ENCODE measurements around the gene CAPN2. TPM values are rescaled to one million over a fixed set of nuclear protein-coding genes. Genes with fewer than 3 reads are reported as not detected.

Gene CAPN2
- total RNA-seq, 4 donors from 2014 or later: 96.5 to 170 (median 117) TPM

DNA sequence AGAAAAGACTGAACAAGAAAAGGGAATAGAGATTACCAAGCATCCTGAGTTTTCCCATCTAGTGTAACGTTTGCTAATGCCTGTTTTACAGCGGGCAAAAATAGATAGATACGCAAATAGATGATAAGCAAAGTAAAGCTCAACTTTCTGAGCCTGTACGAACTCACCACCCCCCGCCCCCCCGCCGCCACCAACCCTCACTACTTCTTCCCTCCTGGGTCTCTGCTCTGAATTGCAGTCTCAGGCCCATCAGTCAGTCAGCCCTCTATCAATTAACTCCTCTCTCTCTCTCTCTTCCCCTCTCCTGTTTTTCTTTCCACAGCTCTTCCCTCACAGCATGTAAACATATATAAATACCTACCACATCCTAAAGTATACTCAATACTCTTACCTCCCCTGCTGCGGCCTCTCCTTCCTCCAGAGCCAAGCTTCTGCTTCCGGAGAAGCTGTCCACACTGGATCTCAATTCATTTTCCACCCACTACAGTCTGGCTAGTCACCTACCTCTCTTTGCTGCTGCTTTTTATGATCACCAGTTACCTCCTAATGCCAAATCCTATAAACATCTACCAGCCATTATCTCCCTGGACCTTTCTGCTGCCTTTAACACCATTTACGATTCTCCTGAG lies 64.6 kb downstream of the CAPN2 start:
- H3K9me3 ChIP-seq: no peaks in the 10 kb centered on the region
- no peak for DNase-seq
- H3K4me3 ChIP-seq: no peak overlapping the region
- no peaks in the 10 kb centered on the region for H3K36me3 ChIP-seq
- peak overlapping the region in 1 of 2 donors; percentile 3 for H3K27ac ChIP-seq
- no peaks in the 10 kb centered on the region for H3K4me1 ChIP-seq
- TF ChIP-seq POLR2A (IDR thresholded peaks at IDR 0.05): no peak
- TF ChIP-seq, protein P1, sequence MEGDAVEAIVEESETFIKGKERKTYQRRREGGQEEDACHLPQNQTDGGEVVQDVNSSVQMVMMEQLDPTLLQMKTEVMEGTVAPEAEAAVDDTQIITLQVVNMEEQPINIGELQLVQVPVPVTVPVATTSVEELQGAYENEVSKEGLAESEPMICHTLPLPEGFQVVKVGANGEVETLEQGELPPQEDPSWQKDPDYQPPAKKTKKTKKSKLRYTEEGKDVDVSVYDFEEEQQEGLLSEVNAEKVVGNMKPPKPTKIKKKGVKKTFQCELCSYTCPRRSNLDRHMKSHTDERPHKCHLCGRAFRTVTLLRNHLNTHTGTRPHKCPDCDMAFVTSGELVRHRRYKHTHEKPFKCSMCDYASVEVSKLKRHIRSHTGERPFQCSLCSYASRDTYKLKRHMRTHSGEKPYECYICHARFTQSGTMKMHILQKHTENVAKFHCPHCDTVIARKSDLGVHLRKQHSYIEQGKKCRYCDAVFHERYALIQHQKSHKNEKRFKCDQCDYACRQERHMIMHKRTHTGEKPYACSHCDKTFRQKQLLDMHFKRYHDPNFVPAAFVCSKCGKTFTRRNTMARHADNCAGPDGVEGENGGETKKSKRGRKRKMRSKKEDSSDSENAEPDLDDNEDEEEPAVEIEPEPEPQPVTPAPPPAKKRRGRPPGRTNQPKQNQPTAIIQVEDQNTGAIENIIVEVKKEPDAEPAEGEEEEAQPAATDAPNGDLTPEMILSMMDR (IDR thresholded peaks at IDR 0.05): no peak
- intact Hi-C loops (cut with DNase I; ENCODE audit: low total_unique reads): no loop called here
- no peaks in the 10 kb centered on the region for H3K27me3 ChIP-seq

DNA sequence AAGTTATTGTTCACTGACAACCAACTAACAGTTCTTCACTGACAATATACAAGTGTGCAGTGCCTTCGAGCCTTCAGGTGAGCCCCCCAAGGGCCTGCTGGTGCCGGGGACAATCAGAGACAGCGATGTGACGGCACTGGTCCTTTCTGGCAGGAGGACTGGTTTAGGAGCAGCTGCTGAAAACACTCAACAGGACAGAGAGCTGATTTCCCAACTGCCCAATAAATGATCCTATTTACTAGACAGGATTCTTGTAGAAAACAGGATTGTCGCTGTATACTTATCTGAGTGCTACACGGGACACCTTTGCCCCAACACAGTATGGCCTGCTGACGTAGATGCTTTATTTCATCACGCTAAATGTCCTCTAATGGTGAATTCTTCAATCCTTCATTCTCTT lies 68.0 kb downstream of the CAPN2 start:
- no peaks in the 10 kb centered on the region for H3K9me3 ChIP-seq
- no peak for DNase-seq
- no peaks in the 10 kb centered on the region for H3K27me3 ChIP-seq
- TF ChIP-seq, protein P1 (IDR thresholded peaks at IDR 0.05): no peak
- no peak for TF ChIP-seq POLR2A (IDR thresholded peaks at IDR 0.05)
- H3K27ac ChIP-seq: no peak overlapping the region
- H3K4me1 ChIP-seq: no peaks in the 10 kb centered on the region
- H3K36me3 ChIP-seq: no peaks in the 10 kb centered on the region
- intact Hi-C loops (cut with DNase I; ENCODE audit: low total_unique reads): no loop called here
- no peak overlapping the region for H3K4me3 ChIP-seq

DNA sequence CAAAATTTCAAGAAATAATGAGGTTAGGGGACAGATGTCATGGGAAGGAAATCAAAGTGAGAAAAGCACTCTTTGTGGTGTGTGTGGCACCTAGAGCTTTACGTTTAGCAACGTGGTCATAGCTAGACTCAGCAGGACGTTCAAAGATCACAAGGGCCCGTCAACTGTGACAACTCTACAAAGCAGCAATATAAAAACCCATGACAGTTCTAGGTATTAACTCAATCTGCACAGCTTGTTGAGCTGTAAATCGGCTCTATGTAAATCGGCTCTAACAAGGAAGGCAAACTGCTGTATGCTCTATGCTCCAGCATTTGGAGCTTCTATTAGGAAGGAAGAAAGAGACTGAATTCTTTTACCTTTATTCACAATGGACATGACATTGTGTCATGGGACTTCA lies 68.6 kb downstream of the CAPN2 start:
- Histone ChIP-seq H3K9me3 (no peaks in the 10 kb centered on the region), H3K27me3 (no peaks in the 10 kb centered on the region), H3K27ac (no peak overlapping the region), H3K4me1 (no peaks in the 10 kb centered on the region), H3K4me3 (no peak overlapping the region), H3K36me3 (no peaks in the 10 kb centered on the region)
- DNase-seq: no peak
- TF ChIP-seq POLR2A (IDR thresholded peaks at IDR 0.05): no peak
- TF ChIP-seq, protein P1 (IDR thresholded peaks at IDR 0.05): no peak
- intact Hi-C loops (cut with DNase I; ENCODE audit: low total_unique reads): no loop called here

DNA sequence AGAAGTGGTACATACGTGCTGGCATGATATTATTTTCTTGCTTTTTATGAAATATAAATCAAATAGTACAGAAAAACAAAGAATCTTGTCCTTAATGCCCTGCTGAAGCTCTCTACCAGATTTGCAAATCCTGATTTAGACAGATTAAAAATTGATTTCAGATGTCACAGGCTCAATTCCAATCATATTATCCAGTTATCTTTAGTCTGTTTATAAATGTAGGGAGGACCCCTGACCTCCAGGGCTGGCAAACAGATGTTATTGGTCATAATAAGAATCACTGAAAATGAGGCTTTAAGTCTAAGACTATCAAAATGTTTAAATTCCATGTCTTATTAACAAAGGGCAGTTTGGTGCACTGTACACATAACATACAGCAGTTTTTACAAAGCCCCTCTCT lies 71.3 kb downstream of the CAPN2 start:
- no peak for TF ChIP-seq POLR2A (IDR thresholded peaks at IDR 0.05)
- TF ChIP-seq, protein P1 (IDR thresholded peaks at IDR 0.05): no peak
- no peaks in the 10 kb centered on the region for H3K9me3 ChIP-seq
- no peak for DNase-seq
- H3K36me3 ChIP-seq: no peaks in the 10 kb centered on the region
- H3K4me3 ChIP-seq: no peak overlapping the region
- intact Hi-C loops (cut with DNase I; ENCODE audit: low total_unique reads): no loop called here
- H3K4me1 ChIP-seq: no peaks in the 10 kb centered on the region
- H3K27me3 ChIP-seq: no peaks in the 10 kb centered on the region
- no peak overlapping the region for H3K27ac ChIP-seq

DNA sequence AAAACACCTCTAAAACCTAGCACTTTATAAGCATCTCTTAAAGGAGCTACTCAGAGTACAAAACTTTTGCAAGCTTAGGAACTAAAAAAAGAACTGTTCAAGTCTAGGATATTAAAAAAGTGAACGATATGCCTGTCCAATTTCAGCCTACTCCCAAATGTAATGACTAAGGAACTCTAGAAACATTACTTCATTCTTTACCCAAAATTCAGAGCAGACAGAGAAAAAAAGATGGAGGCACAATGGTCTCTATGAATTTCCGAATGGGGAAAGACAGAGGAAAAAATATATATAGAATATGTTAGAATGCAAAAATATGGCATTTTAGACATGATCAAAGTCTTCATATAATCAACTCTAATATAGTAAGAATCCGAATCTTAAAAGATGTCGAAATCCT lies 72.2 kb downstream of the CAPN2 start:
- Histone ChIP-seq H3K4me3 (no peak overlapping the region), H3K9me3 (no peaks in the 10 kb centered on the region), H3K27ac (no peak overlapping the region), H3K36me3 (no peaks in the 10 kb centered on the region), H3K27me3 (no peaks in the 10 kb centered on the region), H3K4me1 (no peaks in the 10 kb centered on the region)
- TF ChIP-seq, protein P1 (IDR thresholded peaks at IDR 0.05): no peak
- no peak for TF ChIP-seq POLR2A (IDR thresholded peaks at IDR 0.05)
- DNase-seq: no peak
- intact Hi-C loops (cut with DNase I; ENCODE audit: low total_unique reads): no loop called here
